GM20431 (cell line): ENCODE data around the gene CDH1.
"Not testable (repeated sequence)": the region's sequence is repeated elsewhere in the genome, so short reads cannot be mapped to it uniquely, and the experiment has no call there.

Experiments used
- in situ Hi-C: fragments of 300-500 bp; cut with MseI, MboI; formaldehyde crosslinking; loops from one replicate; pipeline ENCODE4 v1.15.0; 2020; ENCODE audit warnings: low sequenced_read_pairs; ENCODE audit not compliant: unreplicated experiment

CDH1 gene

GRCh38 chr16:68784226-68784625 lies 47.1 kb downstream of the CDH1 start:
- in situ Hi-C loops = no loop called here

GRCh38 chr16:68784721-68785120 lies 47.6 kb downstream of the CDH1 start:
- in situ Hi-C loops = no loop called here

GRCh38 chr16:68785715-68786114 lies 48.6 kb downstream of the CDH1 start:
- in situ Hi-C loops = no loop called here

GRCh38 chr16:68786685-68787418 lies 49.8 kb downstream of the CDH1 start:
- in situ Hi-C loops = no loop called here

GRCh38 chr16:68787419-68787807 lies 50.3 kb downstream of the CDH1 start:
- in situ Hi-C loops = not testable (repeated sequence)

- in situ Hi-C loops = no loop called here
Observed at GRCh38 chr16:68790130-68790761, 53.2 kb downstream of the CDH1 start.

GRCh38 chr16:68790944-68791343 lies 53.9 kb downstream of the CDH1 start:
- in situ Hi-C loops = no loop called here

GRCh38 chr16:68792465-68793324 lies 55.6 kb downstream of the CDH1 start:
- in situ Hi-C loops = no loop called here

- in situ Hi-C loops = no loop called here
Observed at GRCh38 chr16:68793401-68793857, 56.3 kb downstream of the CDH1 start.

- in situ Hi-C loops = no loop called here
Observed at GRCh38 chr16:68798398-68798797, 61.3 kb downstream of the CDH1 start.

- in situ Hi-C loops = loop anchor here (10.0 kb wide), 1 partner anchor 96 kb away; no protein-coding TSS in a partner anchor
Observed at GRCh38 chr16:68800257-68800875, 63.3 kb downstream of the CDH1 start.

GRCh38 chr16:68802190-68802589 lies 65.1 kb downstream of the CDH1 start:
- in situ Hi-C loops = loop anchor here (10.0 kb wide), 1 partner anchor 97 kb away; no protein-coding TSS in a partner anchor

GRCh38 chr16:68806422-68806821 lies 69.3 kb downstream of the CDH1 start:
- in situ Hi-C loops = loop anchor here (10.0 kb wide), 1 partner anchor 102 kb away; no protein-coding TSS in a partner anchor

GRCh38 chr16:68806981-68807380 lies 69.9 kb downstream of the CDH1 start:
- in situ Hi-C loops = loop anchor here (10.0 kb wide), 1 partner anchor 102 kb away; no protein-coding TSS in a partner anchor

- in situ Hi-C loops = no loop called here
Observed at GRCh38 chr16:68814516-68814915, 77.4 kb downstream of the CDH1 start.

GRCh38 chr16:68823401-68824135 lies 86.5 kb downstream of the CDH1 start:
- in situ Hi-C loops = no loop called here

GRCh38 chr16:68825427-68825826 lies 88.3 kb downstream of the CDH1 start:
- in situ Hi-C loops = no loop called here

GRCh38 chr16:68826652-68827051 lies 89.6 kb downstream of the CDH1 start:
- in situ Hi-C loops = no loop called here

GRCh38 chr16:68833251-68833650 lies 96.2 kb downstream of the CDH1 start:
- in situ Hi-C loops = no loop called here
